Right lobe of liver (tissue), 4 donors: ENCODE results near the gene ELMO1.

Source experiments
- POLR2A ChIP-seq: fragments of 450-650 bp; IDR thresholded peaks from one replicate; pipeline ENCODE4 v1.6.1; 2017; ENCODE audit warnings: antibody characterized with exemption, mild to moderate bottlenecking
- TF ChIP-seq, protein P1 (sequence below), 4 donors: fragments of 200-600 bp in 3 of 4; fragments of 450-650 bp in 1 of 4; IDR thresholded peaks; one replicate each; pipeline versions ENCODE4 v1.5.1 to v1.8.0; 2016 to 2022; ENCODE audit warnings: antibody characterized with exemption in 4 of 4, mild to moderate bottlenecking in 2 of 4
- donor health status: DM: no; HTN: no; CAD: no.
- donor health status: DM: no; HTN: no; CAD: no.
- donor health status: DM: no; HTN: yes; CAD: no.

DNA sequence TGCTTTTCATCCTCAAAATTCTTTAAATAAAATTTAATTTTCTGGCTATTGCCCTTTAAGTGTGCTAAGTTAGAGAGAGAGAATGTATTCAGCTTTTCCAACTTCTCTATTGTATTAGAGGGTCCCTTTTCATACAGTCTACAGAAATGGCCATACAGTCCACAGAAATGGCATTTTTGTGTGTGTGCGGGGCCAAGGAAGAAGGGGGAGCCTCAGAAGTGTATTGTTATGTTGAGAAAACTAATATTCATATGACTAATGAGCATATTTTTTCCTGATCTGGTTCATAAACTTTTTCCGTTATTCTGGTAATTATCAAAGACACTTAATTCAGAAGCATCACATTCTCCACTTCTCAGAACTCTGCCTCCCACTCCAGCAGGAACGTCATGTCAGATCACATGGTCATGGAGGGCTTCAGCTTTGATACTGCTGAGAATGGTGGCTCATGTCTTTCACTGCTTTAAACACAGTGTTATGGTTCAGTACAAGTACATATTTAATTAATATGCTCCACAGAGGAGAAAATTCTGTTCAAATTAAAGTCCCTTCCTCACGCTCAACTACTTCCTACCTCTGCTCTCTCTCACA, 37.1 kb downstream of the ELMO1 start:
- TF ChIP-seq, protein P1, sequence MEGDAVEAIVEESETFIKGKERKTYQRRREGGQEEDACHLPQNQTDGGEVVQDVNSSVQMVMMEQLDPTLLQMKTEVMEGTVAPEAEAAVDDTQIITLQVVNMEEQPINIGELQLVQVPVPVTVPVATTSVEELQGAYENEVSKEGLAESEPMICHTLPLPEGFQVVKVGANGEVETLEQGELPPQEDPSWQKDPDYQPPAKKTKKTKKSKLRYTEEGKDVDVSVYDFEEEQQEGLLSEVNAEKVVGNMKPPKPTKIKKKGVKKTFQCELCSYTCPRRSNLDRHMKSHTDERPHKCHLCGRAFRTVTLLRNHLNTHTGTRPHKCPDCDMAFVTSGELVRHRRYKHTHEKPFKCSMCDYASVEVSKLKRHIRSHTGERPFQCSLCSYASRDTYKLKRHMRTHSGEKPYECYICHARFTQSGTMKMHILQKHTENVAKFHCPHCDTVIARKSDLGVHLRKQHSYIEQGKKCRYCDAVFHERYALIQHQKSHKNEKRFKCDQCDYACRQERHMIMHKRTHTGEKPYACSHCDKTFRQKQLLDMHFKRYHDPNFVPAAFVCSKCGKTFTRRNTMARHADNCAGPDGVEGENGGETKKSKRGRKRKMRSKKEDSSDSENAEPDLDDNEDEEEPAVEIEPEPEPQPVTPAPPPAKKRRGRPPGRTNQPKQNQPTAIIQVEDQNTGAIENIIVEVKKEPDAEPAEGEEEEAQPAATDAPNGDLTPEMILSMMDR (IDR thresholded peaks at IDR 0.05), result no peak
- TF ChIP-seq POLR2A, result no peak
